Stimulated activated CD8-positive, alpha-beta memory T cell treated with anti-CD3 and anti-CD28 coated beads, Interleukin-4, amount 100 ng/mL, for 24 hours (primary cell): ENCODE measurements around the gene OR6C70.
"Not testable (repeated sequence)": the region's sequence is repeated elsewhere in the genome, so short reads cannot be mapped to it uniquely, and the experiment has no call there.

ENCODE experiments used
- DNase-seq: peaks from one replicate; pipeline ENCODE4 v3.0.0-alpha.2; 2020; ENCODE audit warnings: low read depth

Gene OR6C70

GRCh38 chr12:55470088-55470829, at the start of gene OR6C70:
Gene OR6C70 (minus strand): TSS chr12:55470138. CDS start chr12:55470138, 0 bp downstream.
- DNase-seq, result no peak

DNA sequence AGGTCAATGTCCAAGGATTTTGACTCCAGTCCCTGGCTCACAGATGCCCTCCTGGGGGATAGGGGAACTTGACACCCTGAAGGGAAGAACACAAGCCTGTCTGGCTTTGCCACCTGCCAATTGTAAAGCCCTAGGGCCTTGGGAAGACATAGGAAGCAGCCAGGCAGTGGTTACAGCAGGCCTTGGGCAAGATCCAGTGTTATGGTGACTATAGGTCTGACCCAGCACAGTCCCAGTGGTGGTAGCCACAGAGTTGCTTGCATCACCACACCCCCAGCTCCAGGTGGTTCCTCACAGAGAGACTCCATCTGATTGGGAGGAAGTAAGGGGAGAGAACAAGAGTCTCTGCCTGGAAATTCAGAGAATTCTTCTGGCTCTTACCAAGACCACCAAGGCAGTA, 46.5 kb upstream of the OR6C70 start:
- DNase-seq, result no peak

GRCh38 chr12:55515696-55516095, 45.8 kb upstream of the OR6C70 start:
- DNase-seq, result no peak

- DNase-seq, result no peak
These were observed 31.7 kb upstream of the OR6C70 start for GRCh38 chr12:55501601-55502000.

GRCh38 chr12:55499810-55500252, 29.9 kb upstream of the OR6C70 start:
- no peak for DNase-seq

DNA sequence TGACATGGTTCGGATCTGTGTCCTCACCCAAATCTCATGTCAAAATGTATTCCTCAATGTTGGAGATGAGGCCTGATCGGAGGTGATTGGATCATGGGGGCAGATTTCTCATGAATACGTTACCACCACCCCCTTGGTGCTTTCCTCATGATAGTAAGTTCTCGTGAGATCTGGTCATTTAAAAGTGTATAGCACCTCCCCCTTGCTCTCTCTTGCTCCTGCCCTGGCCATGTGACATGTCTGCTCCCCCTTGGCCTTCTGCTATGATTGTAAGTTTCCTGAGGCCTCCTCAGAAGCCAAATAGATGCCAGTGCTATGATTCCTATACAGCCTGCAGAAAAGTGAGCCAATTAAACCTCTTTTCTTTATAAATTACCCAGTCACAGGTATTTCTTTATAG, 29.3 kb upstream of the OR6C70 start:
- DNase-seq, result no peak

GRCh38 chr12:55495490-55495889, 25.6 kb upstream of the OR6C70 start:
- DNase-seq, result no peak

- DNase-seq, result no peak
These were observed 22.1 kb upstream of the OR6C70 start, which contains the start of gene OR6C68 for GRCh38 chr12:55492078-55492477. Gene OR6C68 (plus strand): TSS chr12:55492378. CDS start chr12:55492378, 0 bp downstream.

DNA sequence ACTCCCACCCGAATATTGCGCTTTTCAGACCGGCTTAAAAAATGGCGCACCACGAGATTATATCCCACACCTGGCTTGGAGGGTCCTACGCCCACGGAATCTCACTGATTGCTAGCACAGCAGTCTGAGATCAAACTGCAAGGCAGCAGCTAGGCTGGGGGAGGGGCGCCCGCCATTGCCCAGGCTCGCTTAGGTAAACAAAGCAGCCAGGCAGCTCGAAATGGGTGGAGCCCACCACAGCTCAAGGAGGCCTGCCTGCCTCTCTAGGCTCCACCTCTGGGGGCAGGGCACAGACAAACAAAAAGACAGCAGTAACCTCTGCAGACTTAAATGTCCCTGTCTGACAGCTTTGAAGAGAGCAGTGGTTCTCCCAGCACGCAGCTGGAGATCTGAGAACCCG, 14.3 kb upstream of the OR6C70 start:
- DNase-seq, result not testable (repeated sequence)

DNA sequence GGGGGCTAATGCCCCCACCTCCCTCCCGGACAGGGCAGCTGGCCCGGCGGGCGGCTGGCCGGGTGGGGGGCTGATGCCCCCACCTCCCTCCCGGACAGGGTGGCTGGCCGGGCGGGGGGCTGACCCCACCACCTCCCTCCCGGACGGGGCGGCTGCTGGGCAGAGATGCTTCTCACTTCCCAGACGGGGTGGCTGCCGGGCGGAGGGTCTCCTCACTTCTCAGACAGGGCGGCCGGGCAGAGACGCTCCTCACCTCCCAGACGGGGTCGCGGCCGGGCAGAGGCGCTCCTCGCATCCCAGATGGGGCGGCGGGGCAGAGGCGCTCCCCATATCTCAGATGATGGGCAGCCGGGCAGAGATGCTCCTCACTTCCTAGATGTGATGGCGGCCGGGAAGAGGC, 9.2 kb upstream of the OR6C70 start:
- DNase-seq, result not testable (repeated sequence)

DNA sequence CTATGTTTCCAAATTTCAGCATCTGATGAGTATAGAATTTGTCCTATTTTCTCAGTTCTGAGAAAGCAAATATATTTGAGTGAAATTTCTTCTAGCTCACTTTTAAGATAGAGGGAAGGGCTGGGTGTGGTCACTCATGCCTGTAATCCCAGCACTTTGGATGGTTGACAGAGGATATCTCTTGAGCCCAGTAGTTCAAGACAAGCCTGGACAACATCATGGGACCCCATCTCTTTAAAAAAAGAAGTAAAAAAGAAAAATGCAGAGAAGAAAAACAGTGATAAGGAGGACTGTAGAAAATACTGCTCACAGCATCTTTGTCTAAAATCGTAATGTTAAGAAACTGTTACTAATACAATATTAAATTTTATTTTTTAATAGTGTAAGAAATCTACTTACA, 2.3 kb upstream of the OR6C70 start:
- DNase-seq, result no peak

GRCh38 chr12:55469291-55469690, 647 bp downstream of the OR6C70 start:
- no peak for DNase-seq

GRCh38 chr12:55467836-55468235, 2.1 kb downstream of the OR6C70 start:
- DNase-seq, result no peak

DNA sequence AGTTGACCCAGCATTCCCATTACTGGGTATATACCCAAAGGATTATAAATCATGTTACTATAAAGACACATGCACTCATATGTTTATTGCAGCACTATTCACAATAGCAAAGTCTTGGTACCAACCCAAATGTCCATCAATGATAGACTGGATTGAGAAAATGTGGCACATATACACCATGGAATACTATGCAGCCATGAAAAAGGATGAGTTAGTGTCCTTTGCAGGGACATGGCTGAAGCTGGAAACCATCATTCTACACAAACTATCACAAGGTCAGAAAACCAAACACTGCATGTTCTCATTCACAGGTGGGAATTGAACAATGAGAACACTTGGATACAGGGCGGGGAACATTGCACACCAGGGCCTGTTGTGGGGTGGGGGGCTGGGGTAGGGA, 5.0 kb downstream of the OR6C70 start:
- not testable (repeated sequence) for DNase-seq

DNA sequence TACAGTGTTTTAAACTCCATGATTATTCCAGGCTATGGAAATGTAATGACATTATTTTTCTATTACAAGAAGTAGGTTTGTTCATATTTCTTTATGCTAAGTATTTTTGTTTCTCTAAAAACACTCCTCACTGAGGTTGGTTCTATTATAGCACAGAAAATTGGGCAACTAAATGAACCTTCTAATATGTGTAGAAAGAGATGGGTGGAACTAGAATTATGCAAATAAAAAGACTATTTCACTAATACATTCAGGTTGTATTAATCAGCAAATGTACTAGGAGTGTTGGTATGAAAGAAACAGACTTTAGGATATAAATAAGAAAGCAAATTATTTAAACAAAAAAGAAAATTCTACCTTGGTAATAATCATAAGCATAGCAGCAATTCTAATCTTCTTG, 21.1 kb downstream of the OR6C70 start:
- no peak for DNase-seq

- DNase-seq, result no peak
These were observed 23.6 kb downstream of the OR6C70 start for GRCh38 chr12:55446326-55446725.

GRCh38 chr12:55445357-55445756, 24.6 kb downstream of the OR6C70 start:
- DNase-seq, result no peak

DNA sequence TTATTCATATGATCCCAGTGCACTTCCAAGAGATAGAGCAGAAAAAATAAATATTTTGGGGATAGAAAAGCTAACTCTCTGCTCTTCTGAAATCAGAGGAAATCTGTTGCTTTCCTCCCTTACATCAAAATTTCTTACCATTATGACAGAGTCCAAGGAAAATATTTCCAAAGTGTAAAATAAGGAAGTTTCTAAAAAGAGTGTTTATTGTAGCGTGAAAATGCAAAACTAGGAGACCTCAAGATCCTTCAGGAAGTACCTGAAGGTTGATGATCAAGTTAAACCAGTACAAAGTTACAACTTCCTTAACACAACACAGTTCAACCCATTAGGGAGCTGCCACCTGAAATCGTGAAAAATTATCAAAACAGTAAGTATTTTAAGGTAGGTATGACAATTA, 26.2 kb downstream of the OR6C70 start, which contains the start of gene OR6C2:
Gene OR6C2, plus strand, starts transcription at position 301 of the 400 bp plus-strand sequence. CDS start 8,138 bp downstream, outside the sequence.
- DNase-seq, result no peak

GRCh38 chr12:55441233-55441632, 28.7 kb downstream of the OR6C70 start:
- DNase-seq, result not testable (repeated sequence)

DNA sequence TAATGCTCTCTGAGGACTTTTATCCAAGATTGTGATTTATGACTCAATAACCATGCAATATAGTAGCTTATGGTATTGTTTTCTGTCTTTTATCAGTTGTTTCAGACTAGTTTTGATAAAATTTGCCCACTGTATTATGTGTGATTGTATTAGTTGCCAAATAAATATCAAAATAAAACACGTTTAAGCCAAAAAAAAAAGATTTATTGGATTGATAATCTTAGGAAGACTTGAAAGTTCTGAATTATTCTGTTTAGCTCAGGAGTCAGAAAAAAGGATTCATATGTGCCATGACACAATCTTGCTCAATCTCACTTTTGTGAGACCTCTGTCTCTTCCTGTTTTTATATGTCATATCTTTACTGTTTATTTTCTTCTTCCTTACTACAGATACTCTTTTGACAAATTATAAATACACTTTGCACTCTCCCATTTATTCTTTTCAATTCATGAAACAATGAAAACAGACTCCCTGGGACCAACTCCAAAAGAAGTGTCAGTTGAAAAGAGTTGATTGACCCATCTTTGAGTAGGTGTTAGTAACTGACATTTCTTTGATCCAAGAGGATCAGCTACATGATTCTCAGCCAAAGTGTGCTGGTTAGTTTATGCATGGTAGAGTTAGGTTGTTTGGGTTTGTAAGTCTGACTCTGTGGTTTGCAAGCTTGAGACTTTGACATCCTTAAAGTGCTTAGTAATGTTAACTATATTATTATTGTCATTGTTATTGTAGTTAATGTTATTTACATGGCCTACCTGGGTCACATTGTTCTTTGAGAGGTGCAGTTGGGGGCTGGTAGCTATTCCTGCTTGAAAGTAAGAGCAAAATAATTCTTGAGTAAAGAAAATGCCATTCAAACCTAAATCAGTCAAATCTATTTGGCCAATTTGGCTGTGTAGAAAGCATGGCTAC, 41.4 kb downstream of the OR6C70 start:
- no peak for DNase-seq

- DNase-seq, result no peak
These were observed 44.0 kb downstream of the OR6C70 start, which contains the start of gene OR6C76 for GRCh38 chr12:55425954-55426353. Gene OR6C76 (plus strand): TSS chr12:55426254. CDS start chr12:55426254, 0 bp downstream.

GRCh38 chr12:55420307-55420962, 49.5 kb downstream of the OR6C70 start:
- no peak for DNase-seq
